GM20431 (cell line): ENCODE data around the gene ARHGAP40.

ENCODE experiments used
- in situ Hi-C: fragments of 300-500 bp; cut with MseI, MboI; formaldehyde crosslinking; loops from one replicate; pipeline ENCODE4 v1.15.0; 2020; ENCODE audit warnings: low sequenced_read_pairs; ENCODE audit not compliant: unreplicated experiment

The ARHGAP40 gene

DNA sequence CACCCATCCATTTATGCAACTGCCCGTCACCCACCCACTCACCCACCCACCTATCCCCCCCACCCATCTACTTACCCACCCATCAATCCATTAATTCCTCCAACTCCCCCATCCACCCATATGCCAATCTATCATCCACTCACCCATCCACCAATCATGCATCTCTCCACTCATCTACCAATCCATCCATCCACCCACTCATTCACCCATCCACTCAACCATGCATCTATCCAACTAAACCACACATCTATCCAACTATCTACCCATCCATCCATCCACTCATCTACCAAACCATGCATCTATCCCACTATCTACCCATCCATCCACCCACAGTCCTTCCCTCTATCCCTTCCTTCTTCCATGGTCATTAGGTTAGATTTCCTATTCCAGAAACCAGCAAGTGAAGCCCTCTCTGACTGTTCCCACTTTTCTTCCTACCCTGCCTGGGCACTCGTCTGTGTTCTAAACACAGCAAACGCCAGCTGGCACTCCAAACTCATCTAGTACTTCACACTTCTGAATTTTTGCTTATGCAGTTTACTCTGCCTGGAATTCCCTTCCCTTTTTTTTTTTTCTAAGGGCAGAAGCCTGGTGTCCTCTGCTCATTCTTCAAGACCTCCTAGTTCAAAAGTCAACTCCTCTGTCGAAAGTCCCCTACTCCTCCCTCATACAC lies 43.1 kb downstream of the ARHGAP40 start:
- in situ Hi-C loops: loop anchor here (10.0 kb wide), 1 partner anchor 400 kb away; no protein-coding TSS in a partner anchor

DNA sequence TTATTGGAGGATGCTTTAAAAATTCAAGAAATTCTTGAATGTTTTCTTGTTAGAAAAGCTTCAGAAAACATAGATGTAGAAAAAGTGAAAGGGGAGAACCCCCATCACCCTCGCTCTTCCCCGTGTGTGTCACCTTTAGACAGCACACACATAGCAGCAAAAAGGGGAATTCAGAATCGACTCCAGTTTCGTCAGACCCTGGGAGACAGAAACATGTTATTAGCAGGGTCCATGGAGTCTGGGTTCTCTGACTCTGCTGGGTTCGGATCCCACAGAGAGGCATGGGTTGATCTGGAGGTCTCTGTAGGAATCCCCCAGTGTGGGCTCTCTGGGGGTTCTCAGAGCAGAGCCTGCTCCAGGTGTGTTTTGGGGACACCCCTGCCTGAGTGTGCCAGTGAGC lies 43.7 kb downstream of the ARHGAP40 start:
- in situ Hi-C loops: loop anchor here (10.0 kb wide), 1 partner anchor 399 kb away; no protein-coding TSS in a partner anchor

DNA sequence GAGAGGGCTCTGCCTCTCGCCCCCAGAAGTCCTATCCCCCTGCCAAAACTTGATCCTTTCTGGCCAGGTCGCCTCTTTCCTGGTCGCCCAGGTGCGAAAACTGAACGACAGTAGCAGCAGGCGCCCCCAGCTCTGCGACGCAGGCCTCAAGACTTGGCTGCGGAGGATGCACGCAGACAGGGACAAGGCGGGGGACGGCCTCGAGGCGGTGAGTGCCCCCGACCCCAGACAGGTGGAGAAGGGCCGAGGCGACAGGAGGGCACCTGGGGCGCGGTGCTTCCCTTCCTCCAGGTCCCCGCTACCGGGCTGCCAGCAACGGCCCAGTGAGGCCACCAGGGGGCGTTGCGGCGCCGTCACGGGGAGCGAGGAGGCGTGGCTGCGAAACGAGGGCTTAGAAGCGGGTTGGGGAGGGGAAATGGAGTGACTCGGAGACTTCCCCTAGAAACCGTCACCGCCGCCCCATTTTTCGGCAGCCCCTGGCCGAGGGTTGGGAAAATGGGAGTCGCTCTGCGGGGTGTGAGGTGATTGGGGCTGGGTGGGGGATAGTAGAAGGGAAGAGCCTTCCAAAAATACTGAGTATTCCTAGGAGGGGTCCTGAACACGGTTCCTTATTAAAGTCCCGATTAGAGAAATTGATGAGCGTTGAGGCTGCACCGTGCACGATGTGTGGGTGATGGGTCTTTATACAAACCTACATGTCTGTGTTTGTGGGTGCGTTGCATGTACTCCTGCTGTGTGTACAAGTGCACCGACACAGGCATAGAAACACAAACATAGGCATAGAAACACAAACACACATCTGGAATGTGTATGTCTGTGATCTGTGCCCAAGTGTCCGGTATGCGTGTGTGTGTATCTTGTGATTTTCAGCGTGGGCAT lies 44.6 kb downstream of the ARHGAP40 start:
- in situ Hi-C loops: loop anchor here (10.0 kb wide), 1 partner anchor 399 kb away; no protein-coding TSS in a partner anchor

DNA sequence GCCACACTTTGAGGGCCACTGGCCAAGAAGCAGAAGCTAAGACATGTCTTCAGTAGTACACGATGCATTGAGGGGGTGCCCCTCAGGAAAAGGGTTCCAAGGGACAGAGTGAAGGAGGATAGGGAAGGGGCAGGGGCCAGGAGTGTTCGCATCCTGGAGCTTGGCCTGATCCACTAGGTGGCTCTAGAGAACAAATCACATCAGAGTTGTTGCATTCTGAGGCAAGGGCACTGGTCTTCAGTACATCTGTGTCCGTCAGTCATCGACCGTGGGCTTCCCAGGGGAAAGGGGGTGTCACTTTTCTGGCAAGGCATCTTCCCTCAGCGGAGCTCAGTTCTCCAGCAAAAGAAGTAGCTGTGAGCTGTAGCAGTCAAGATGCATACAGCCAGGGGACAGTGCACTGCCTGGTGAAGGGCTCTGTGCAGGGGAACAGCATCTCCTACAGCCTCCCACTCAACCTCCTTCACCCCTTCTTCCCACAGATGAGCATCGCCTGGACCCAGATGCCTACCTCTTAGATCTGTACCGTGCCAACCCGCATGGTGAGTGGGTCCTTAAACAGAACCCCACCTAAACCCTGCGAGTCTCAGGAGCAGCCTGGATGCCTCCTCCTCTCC lies 47.8 kb downstream of the ARHGAP40 start:
- in situ Hi-C loops: loop anchor here (10.0 kb wide), 1 partner anchor 395 kb away; no protein-coding TSS in a partner anchor

DNA sequence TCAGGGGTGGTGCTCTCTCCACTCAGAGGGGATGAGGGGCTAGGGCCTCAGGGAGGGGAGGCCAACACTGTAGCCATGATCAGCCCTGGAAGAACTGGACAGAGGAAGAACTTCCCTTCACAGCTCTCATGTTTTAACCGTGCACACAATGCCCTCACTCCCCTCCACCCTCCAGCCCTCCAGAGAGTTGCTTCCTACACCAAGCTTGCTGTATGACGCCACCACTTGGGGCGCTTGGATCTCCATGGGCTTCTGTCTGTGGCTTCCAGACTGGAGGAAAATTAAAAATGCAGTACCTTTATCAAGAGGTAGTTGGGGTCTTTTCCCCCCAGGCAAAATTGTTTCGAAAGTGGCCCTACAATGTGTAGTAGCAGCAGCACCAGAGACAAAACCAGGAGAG lies 48.4 kb downstream of the ARHGAP40 start:
- in situ Hi-C loops: loop anchor here (25.0 kb wide), 1 partner anchor 262 kb away; no protein-coding TSS in a partner anchor

DNA sequence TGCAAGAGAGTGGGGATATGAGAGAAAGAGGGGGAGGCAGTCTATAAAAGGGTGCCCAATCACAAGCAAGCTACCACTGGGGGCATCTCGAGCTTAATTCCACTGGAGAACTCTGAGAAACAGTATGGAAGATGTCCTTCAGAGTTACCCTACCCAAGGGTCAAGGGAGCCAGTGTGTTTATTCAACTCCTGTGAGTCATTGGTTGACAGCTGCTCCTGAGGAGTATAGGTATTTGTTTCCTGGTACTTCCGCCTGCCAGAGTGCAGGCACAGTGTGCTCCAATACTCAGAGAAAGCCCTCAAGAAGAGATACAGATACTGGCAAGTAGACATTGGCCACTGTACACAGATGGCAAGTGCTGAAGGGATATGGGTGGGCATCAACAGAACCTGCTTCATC lies 49.5 kb downstream of the ARHGAP40 start:
- in situ Hi-C loops: loop anchor here (25.0 kb wide), 1 partner anchor 261 kb away; no protein-coding TSS in a partner anchor

DNA sequence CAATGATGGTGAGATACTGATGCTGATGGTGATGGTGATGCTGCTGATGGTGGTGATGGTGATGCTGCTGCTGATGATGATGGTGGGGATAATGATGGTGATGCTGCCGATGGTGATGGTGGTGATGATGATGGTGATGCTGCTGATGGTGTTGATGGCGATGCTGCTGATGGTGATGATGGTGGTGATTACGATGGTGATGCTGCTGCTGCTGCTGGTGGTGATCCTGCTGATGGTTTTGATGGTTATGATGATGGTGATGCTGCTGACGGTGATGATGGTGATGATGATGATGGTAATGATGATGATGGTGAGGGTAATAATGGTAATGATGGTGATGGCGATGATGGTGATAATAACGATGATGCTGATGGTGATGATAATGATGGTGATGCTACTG lies 50.0 kb downstream of the ARHGAP40 start:
- in situ Hi-C loops: loop anchor here (25.0 kb wide), 1 partner anchor 261 kb away; no protein-coding TSS in a partner anchor

DNA sequence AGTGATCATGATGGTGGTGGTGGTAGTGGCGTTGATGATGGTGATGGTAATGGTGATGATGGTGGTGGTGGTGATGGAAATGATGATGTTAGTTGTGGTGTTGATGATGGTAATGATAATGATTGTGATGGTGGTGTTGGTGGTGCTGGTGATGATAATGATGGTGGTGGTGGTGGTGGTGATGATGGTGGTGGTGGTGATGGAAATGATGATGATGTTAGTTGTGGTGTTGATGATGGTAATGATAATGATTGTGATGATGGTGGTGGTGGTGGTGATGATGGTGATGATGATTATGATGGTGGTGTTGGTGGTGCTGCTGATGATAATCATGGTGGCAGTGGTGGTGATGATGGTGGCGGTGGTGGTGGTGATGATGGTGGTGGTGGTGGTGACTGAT lies 51.4 kb downstream of the ARHGAP40 start:
- in situ Hi-C loops: loop anchor here (25.0 kb wide), 1 partner anchor 259 kb away; no protein-coding TSS in a partner anchor

DNA sequence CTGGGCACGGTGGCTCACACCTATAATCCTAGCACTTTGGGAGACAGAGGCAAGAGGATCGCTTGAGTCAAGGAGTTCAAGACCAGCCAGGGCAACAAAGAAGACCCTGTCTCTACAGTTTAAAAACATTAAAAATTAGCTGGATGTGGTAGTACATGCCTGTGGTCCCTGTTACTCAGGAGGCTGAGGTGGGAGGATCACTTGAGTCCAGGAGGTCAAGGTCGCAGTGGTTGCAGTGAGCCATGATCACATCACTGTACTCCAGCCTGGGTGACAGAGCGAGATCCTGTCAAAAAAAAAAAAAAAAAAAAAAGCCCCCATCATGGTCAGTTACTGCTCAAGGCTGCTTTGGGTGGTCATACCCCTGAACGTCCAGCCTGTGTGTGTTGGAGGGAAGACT lies 55.8 kb downstream of the ARHGAP40 start:
- in situ Hi-C loops: loop anchor here (25.0 kb wide), 1 partner anchor 255 kb away; no protein-coding TSS in a partner anchor

DNA sequence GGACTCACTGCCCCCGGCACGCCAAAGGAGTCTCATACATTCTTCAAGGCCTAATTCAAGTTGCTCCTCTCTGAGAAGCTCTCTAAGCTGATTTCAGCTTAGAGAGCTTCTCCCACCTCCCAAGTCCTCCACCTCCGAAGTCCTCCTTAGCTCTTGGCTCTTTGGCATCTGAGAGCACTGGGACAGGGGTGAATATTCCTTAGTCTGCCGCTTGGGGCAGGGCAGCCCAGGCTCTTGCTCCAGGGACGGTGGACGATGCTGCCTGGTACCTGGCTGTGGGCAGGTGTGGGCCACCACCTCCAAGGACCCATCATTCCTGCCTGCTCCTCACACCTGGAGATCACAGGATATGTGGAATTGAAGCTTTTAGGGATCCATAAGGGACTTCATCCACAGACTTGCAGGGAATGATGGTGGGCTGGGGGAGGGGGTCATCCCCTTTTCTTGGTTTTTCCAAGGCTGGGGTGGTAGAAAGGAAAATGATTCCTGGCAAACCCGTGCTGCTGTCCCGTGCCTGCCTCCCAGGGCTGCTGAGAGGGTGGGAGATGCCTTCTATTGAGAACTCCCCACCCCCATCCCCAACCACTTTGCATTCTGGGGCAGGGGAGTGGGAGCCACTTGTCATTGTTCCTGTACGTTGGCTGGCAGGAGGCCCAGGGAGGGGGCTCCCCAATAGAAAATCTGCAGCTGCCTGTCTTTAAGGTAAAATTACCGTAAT lies 57.4 kb downstream of the ARHGAP40 start:
- in situ Hi-C loops: loop anchor here (25.0 kb wide), 1 partner anchor 253 kb away; no protein-coding TSS in a partner anchor

DNA sequence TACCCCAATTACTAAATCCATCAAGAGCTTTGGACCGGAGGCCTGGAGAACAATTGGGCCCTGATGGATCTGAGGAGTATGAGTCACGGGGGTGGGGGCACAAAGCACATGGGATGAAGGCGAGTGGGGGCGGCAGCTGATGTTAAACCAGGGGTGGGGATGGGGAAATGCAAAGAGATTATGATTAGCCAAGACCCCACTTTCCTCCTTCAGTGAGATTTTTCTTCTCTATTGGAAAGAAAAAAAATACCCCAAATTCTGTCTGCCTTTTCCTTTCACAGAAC lies 57.9 kb downstream of the ARHGAP40 start:
- in situ Hi-C loops: loop anchor here (25.0 kb wide), 1 partner anchor 253 kb away; no protein-coding TSS in a partner anchor

DNA sequence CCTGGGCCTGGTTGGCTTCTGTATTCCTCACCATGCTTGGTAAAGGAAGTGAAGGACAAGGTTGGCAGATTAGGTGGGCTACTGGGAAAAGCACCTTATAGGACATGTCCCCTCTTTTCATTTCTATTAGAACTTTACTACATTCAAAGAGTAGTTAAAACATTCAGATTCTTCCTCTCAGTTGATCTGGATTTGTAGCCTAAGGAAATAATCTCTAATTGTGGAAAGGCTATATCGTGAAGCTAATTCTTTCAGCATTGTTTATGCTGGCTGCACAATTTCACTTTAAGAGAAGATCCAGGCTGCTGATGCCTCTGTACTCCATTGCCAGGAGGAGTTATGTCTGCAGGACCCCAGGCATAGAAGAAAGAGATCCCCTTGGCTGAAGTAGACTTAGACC lies 58.8 kb downstream of the ARHGAP40 start:
- in situ Hi-C loops: loop anchor here (25.0 kb wide), 1 partner anchor 252 kb away; no protein-coding TSS in a partner anchor

DNA sequence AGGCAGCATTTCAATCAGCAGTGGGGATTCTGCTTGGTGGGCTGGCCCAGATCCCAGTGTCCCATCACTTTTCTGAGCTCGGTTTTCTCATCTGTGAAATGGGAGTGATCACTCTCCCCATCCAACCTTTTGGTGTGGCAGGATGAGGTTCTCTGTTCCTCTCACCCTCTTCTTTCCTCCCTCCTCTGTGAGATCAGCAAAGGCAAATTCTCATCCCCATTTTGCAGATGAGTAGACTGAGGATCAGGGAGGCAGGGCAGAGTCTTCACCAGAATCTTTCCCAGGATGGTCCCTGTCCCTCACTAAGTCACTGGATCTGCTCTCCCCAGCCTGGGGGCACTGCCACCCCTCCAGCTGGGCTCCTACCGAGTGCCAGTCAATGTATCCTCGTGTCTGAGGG lies 62.1 kb downstream of the ARHGAP40 start:
- in situ Hi-C loops: loop anchor here (25.0 kb wide), 1 partner anchor 249 kb away; no protein-coding TSS in a partner anchor

DNA sequence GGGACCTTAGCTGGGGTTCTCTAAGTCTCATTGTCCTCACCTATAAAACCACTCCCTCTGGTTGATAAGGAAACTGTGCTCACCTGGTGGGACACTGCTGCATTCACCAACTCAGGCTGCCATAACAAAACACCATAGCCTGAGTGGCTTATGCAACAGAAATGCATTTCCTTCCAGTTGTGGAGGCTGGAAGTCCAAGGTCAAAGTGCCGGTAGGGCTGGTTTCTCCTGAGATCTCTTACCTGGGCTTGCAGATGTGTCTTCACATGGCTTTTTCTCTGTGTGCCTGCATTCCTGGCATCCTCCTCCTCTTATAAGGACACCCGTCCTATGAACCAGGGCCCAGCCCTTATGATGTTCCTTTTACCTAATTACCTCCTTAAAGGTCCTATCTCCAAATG lies 62.7 kb downstream of the ARHGAP40 start:
- in situ Hi-C loops: loop anchor here (25.0 kb wide), 1 partner anchor 248 kb away; no protein-coding TSS in a partner anchor

DNA sequence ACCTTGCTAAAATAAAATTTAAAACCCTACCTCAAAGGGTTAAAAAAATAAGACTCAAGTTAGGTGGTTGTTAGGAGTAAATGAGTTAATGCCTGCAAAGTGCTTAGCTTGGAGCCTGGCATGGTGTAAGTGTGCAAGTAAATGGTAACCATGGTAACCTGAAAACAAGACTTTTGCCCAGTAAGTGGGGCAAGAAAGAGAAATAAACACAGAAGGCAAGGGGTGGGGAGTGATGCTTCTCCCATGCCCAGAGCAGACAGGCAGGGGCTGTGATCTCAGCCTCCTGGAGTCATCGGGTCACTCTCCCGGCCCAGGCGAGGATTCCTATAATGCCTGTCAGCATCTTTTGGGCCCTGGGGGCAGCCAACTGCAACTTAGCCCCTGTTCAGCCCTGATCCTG lies 63.5 kb downstream of the ARHGAP40 start:
- in situ Hi-C loops: loop anchor here (25.0 kb wide), 1 partner anchor 247 kb away; no protein-coding TSS in a partner anchor

DNA sequence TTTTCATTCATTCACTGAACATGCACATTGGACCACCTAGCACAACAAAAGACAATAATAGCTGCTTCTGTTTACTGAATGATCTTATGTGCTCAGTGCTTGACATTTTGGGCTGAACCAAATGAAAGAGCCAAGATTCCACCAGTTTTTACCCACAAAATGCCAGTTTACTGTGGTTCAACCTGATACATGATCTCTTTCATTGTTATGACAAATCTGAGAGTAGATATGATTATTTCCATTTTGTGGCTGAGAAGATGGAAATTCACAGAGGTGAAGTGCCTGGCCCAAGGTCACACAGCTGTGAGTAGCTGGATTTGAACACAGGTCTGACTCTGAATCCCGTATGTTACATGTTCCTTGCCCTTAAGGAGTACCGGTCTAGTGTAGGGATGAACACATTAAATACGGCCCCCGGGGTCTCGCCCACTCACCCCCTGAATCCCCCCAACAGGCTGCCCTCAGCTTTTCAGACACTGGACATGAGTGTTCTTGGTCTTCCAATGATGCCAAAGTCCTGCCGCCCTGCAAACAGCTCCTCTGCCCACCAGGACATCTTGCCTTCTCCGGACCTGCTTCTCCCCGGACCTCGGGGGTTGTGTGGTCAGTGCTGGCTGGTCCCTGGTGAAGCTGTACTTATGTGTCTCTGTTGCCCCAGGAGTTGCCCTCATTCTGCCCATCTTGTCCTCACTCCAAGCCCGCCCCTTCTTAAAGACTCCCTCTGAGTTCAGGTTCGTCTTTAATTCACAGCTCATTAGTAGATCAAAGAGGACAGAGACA lies 64.1 kb downstream of the ARHGAP40 start:
- in situ Hi-C loops: loop anchor here (25.0 kb wide), 1 partner anchor 247 kb away; no protein-coding TSS in a partner anchor

DNA sequence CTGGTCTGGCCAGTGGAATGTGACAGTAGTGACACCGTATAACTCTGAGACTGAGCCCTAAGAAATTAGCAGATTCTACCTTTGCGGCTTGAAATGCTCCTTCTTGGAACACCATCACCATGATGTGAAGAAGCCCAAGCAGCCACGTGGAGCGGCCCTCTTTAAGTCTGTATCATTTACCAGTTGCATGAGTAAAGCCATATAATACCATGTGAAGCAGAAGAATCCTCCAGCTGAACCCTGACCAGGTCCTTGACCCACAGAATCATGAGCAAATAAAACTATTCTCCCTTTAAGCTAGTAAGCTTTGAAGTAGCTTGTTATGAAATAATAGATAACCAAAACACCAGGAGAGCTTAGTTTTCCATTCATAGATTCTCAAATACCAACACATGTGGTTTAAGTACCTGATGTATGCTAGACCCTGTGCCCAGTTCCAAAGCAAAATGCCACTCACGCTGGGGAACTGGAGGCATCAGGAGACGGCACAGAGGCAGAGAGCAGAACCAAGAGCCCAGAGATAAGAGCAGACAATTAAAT lies 65.9 kb downstream of the ARHGAP40 start:
- in situ Hi-C loops: loop anchor here (25.0 kb wide), 1 partner anchor 245 kb away; no protein-coding TSS in a partner anchor

DNA sequence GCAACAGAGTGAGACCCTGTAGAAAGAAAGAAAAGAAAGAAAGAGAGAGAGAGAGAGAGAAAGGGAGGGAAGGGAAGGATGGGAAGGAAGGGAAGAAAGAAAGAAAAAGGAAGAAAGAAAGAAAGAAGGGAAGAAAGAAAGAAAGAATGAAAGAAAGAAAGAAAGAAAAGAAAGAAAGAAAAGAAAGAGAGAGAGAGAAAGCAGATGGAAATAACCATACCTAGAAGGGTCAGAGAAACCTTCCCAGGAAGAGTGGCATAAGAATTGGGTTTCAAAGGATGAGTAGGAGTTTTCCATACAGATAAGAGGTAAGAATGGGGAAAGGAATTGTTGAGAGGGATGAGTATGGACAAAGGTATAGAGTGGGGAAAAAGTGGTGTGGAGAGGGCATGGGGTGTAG lies 68.1 kb downstream of the ARHGAP40 start:
- in situ Hi-C loops: loop anchor here (25.0 kb wide), 1 partner anchor 243 kb away; no protein-coding TSS in a partner anchor
